Activated CD8-positive, alpha-beta memory T cell treated with anti-CD3 and anti-CD28 coated beads for 4 hours (primary cell): Measurements from ENCODE around the gene BAIAP2.

Experiments used
- DNase-seq, 2 donors: peaks; one replicate each; pipeline ENCODE4 v3.0.0-alpha.2; 2020; ENCODE audit warnings: low read depth in 2 of 2

BAIAP2 gene

DNA sequence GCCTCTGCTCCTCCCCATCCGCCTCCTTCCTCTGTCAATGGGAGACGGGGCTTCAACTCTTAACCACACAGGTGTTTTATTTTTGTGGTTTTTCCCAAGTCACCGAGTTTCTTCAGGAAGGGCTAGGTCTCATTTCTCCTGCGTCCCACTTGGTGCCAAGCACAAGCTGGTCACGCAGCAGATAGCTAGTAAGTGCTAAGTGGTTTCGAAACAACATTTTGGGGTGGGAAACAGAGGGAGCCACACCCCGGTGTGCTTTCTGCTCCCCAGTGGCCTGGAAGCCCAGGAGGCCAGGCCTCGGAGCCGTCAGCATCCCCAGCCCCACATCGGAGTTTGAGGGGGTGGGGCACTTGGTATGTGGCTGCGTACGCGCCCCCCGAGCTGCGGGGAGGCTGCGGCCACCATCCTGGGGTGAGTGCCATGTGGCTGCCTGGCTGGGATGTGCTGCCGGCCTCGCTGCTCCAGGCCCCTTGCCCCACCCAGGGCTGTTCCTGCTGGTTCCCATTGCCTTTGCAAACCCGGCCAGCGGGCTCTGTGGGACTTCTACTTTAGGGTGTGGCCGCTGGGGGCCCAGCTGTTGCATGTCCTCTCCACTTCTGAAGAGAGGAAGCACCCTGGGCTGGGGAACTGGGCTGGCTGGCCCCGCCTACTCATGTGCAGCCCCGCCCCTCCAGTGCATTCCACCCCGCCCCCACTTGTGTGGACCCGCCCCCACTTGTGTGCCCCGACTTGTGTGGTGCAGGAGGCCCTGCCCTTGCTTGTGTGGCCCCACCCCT is 55.6 kb downstream of the BAIAP2 start:
- no peak for DNase-seq

DNA sequence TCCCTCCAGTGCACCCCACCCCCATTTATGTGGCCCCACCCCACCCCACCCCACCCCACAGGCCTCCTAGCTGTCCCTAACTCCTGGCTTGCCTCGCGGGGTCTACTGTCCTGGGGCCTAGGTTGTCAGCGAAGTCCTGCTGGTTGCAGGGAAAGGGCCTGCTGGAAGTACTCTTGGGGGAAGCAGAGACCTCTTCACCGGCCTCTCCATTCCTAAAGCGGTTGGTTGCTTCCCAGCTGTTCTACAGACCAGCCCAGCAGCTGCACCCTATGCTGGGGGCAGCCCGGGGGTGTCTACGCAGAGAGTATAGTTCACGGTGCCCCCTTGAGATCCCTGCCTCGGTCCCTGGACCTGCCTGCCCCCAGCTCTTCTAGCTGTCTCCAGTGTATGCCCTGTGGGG is 56.2 kb downstream of the BAIAP2 start:
- DNase-seq, result no peak

- no peak for DNase-seq
These were observed 57.0 kb downstream of the BAIAP2 start for GRCh38 chr17:81091774-81092517.

DNA sequence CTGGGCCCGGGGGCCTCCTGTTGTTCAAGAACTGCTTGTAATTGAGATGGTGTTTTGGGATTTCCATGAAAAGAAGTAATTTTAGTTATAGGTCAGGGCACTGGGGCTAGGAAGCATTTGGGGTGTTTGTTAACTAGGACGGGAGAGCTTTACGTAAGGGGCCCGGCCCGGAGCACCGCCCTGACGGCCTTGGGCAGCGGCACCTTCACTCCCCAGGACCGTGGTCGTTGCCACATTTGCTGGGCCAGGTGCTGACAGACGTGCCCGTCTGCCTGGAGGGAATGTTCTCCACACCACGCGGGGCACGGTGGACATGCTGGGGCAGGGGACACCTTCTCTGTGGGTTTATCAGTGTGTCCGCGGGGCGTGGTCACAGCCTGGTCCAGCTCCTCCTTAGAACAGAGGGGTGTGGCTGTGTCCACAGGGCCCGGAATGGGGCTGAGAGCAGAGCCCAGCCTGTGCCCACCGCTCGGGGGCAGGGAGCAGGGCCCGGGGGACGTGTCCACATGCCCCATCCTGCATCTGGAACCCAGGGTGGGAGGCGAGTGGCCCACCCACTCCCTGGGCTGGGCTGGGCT is 57.7 kb downstream of the BAIAP2 start:
- DNase-seq, result no peak

- DNase-seq, result no peak
These were observed 58.9 kb downstream of the BAIAP2 start for GRCh38 chr17:81093619-81094508.

- DNase-seq, result peak; percentile 85 to 95
These were observed 59.8 kb downstream of the BAIAP2 start for GRCh38 chr17:81094509-81095382.

GRCh38 chr17:81095383-81095762 is 60.4 kb downstream of the BAIAP2 start:
- DNase-seq, result no peak

- DNase-seq, result no peak
These were observed 61.8 kb downstream of the BAIAP2 start for GRCh38 chr17:81096741-81097133.

DNA sequence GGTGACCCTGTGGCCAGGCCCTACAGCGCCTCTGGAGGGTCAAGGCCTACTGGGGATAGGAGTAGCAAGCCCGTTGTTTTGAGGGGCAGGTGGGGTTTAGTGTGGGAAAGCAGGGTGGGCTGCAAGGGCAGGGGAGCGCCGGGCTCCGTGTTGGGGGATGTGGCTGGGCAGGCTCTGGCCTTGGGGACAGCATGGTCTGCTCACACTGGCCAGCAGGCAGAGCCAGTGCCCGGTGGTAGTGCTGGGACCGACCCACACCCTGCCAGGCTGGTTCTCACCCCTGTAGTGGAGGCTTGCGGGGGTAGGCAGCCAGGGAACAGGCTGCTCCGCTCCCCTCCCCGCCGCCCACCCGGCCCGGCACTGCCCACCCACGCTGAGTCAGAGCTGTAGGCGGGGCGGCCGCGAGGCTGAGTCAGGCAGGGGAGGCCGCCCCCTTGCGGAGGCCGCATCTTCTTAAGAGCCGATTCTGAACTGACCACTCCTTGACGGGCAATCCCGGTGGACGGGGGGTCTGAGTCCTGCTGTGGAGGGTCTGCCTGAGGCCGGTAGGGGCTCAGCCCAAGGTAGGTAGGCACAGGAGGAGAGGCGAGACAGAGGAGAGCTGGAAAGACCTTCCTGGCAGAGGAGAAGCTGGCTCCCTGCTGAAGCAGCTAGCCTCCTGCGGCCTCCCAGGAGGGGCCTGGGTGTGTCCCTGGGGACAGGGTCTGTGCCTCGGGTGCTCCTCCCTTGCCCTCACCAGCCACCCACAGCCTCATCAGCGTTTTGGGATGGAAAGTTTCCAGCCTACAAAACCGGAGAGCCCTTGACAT is 62.4 kb downstream of the BAIAP2 start:
- peak; percentile 65 to 67 for DNase-seq

DNA sequence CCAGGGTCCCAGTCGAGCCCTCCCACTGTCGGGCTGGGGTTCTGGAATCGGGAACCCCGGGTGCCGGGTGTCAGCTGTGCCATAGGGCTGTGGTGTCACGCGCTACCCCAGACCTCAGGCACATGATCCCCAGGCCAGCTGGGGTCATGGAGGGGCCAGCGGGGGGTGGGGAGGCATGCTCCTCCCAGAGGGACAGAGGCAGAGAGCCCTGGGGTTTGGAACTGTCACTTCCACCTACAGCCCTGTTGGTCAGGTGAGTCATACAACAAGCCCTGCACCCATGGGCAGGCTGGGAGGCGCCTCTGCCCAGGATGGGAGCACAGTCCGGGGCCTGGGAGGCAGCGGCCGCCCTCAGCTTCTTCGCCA is 63.0 kb downstream of the BAIAP2 start:
- DNase-seq, result no peak

DNA sequence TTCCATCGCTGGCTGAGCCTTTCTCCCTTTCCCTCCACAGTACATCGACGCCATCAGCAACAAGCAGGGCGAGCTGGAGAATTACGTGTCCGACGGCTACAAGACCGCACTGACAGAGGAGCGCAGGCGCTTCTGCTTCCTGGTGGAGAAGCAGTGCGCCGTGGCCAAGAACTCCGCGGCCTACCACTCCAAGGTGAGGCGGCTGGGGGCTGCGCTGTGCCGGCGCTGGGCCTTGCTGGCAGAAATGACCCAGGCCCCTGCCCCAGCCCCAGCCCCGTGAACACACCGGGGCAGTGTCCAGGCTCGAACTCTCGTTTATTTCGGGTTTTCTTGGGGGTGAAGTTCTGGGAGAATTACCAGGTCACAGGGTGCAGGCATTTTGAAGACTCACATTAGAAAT is 64.9 kb downstream of the BAIAP2 start:
- DNase-seq, result no peak

- DNase-seq, result no peak
These were observed 65.7 kb downstream of the BAIAP2 start for GRCh38 chr17:81100668-81101067.

- peak; percentile 73 for DNase-seq
These were observed 66.8 kb downstream of the BAIAP2 start for GRCh38 chr17:81101614-81102306.

DNA sequence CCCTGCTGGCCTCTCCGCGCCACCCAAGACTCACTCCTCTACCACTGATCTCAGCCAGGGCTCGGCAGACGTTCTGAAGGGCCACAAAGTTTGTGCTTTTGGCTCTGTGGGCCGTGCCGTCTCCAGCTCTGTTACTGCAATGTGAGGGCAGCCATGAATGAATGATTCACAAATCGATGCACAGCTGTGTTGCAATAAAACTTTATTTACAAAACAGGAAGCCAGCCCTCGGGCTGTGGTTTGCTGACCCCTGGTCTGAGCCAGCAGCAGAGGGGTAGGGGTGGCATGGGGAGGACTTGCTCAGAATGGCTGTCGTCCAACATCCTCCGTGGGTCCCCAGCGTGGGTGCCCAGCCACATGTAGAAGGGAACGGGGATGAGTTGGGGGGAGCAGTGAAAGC is 67.4 kb downstream of the BAIAP2 start:
- DNase-seq, result no peak

DNA sequence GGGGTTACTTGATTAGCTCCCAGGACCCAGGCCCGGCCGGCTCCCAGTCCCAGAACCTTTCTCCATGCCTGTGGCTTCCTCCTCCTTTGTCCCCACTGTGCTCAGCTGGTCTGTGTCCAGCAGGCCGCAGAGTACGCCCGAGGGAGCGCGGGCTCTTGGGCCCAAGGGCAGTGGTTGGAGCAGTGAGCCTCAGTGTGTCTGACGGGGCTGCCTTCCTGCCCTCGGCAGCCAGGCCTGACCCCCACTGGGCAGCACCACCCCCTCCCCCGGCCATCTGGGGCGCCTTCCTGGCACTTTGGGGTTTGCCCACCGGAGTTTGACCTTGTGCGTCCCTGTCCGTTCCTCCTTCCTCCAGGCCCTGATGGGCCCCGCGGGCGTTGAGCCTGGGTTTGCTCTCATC is 67.9 kb downstream of the BAIAP2 start:
- no peak for DNase-seq

DNA sequence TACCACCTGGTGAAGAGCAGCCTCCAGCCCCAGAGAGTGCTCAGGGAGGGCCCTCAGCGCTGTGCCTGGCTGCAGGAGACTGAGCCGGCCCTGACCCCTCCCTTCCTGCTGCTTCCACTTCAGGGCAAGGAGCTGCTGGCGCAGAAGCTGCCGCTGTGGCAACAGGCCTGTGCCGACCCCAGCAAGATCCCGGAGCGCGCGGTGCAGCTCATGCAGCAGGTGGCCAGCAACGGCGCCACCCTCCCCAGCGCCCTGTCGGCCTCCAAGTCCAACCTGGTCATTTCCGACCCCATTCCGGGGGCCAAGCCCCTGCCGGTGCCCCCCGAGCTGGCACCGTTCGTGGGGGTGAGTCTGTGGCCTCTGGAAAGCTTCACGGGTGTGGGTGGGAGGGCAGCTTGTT is 68.4 kb downstream of the BAIAP2 start:
- DNase-seq, result no peak

GRCh38 chr17:81106716-81107115 is 71.8 kb downstream of the BAIAP2 start:
- no peak for DNase-seq

GRCh38 chr17:81108220-81108619 is 73.3 kb downstream of the BAIAP2 start:
- DNase-seq, result no peak

- no peak for DNase-seq
These were observed 75.0 kb downstream of the BAIAP2 start for GRCh38 chr17:81109957-81110356.
